ENCODE measurements around the gene DNHD1.

DNHD1 gene

DNA sequence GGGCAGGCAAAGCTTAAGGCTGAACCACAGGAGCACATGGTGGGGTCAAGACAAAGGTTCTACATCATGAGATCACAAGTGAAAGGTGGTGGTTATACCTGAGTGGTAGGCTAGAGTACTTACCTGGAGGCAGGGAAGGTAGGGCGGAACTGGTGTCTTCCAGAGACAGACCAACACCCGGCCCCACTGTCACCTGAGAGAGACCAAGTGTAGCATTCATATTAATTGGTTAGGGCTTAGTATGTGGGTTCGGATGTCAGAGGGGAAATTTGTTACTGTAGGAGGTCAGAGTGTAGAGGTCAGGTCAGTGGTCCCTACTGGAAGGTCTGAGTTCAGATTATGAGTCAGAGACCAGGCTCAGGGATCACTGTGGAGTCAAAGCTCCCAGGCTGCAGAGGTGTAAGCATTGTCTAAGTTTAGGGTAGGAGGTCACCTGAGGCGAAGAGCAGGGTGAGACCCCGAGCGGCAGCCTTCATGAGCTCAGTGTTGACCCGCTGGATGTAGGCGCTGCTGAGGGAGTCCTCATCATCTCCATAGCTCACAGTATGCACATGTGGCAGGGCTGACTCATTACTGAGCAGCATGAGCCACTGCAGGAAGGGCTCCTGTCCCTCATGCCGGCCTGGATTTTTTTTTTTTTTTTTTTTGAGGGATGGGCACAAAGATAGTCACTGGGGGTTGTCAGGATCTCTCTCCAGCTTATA lies 119.0 kb downstream of the DNHD1 start:
- no peak for DNase-seq

DNA sequence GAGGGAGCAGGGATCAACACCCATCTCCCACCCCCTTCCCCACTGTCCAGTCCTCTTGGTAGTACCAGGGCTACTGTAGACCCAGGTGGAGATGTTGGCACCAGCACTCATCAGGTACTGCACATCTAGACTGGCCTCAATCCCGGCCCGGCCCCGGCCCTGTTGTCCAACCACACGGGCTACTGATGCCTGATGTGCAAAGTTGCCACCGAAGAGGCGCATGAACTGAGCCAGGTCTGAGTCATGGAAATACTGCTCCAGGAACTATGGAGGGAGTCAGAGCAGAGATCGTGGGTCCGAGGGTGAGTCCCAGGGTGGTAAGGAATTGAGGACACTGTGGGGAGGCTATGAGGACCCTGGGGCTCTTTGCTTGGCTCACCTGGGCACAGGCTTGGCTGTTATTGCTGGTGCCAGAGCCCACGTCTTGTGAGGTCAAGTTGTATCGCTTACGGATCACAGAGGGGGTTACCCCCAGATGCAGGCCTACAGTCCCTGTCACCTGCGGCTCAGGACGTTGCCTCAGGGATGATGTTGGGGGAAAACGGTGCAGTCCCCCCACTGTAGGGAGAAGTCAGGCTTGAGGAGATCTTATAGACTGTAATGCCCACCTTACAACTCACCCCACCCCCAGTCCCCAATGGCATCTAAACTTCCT lies 119.6 kb downstream of the DNHD1 start:
- DNase-seq, result no peak

DNA sequence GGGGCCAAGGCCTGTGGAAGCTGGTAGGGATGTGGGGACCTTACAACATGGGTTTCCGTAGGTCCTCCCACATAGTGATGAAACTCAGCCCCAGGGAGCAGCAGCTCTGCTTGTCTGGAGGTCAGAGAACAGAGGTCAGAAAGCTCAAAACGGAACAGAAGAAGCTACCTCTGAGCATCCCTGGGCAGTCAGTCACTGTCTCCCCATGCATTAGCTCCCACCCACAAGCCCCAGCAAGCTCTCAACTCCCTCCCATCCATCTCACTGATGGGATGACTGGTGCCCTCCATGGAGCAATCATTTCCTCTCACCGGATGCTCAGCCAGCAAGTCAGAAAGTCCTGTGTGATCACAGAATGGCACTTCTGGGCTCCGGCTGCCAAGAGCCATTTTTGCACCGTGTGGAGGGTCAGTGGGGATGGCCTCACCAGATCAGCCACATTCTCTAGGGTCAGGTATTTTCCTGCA lies 120.3 kb downstream of the DNHD1 start:
- peak in 1 of 2 donors; percentile 20 for DNase-seq

DNA sequence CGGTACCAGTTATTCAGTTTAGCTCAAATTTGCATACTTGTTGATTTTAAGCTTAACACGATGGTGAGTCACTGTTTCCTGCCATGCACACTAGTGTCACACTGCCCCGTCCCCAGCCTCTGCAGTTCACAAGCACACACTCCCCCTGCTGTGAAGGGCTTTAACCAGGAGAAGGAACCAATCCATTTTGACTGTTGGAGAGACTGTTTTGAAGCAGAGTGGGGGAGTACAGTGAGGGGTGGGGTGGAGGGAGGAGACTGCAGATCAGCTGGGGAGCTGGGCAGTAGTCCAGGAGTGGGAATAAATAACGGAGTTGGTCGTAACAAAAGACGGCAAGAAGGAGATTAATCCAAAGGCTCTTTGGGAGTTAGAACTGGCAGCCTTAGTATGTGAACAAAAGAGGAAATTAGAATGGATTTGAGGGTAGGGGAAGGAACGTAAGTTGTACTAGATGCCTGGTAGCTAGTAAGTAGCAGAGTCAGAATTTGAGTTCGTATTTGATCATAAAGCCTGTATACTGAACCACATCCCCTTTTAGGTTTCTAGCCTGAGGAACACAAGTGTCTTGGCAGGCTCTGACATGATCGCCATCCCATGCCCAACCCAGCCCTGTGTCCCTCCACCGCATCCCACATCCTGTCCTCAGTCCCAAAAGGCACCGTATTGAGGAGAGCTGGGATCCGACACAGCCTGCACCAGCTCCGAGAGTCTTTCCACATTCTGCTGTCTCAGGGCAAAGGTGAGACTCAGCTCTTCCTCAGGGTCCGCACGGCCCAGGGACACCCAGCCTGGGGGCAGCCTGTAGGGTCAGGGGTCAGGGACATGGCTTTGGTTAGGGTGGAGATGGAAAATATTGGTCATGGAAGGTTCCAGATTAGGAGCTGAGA lies 121.3 kb downstream of the DNHD1 start:
- DNase-seq, result peak; percentile 73 to 79

- peak; percentile 91 to 94 for DNase-seq
Observed at GRCh38 chr11:6619004-6619745, 122.1 kb downstream of the DNHD1 start, which contains the start of gene TPP1. TPP1 (minus strand) TSS chr11:6619422; CDS start chr11:6619400, 22 bp downstream.

- DNase-seq, result no peak
Observed at GRCh38 chr11:6620636-6621035, 123.6 kb downstream of the DNHD1 start.
